Measurements from ENCODE around the gene FAM118B.

- TF ChIP-seq SMC3 (IDR thresholded peaks at IDR 0.05; ENCODE audit: low read depth, low read length): no peak
- TF ChIP-seq CTCF (conservative IDR thresholded peaks at IDR 0.05; ENCODE audit: low read depth, low read length): no peak
- no peak for TF ChIP-seq MXI1 (IDR thresholded peaks at IDR 0.05; ENCODE audit: borderline replicate concordance, low read depth, low read length)
- TF ChIP-seq ELK1 (IDR thresholded peaks at IDR 0.05; ENCODE audit: borderline replicate concordance, low read depth, low read length): no peak
- TF ChIP-seq POLR2A (IDR thresholded peaks at IDR 0.05; ENCODE audit: low read depth, low read length): no peak
- TF ChIP-seq MAZ (IDR thresholded peaks at IDR 0.05; ENCODE audit: borderline replicate concordance, low read depth, low read length): no peak
Observed at GRCh38 chr11:126231725-126232459, 20.3 kb downstream of the FAM118B start.
